Stimulated activated CD8-positive, alpha-beta memory T cell treated with anti-CD3 and anti-CD28 coated beads, Interleukin-15, amount 100 ng/mL, for 24 hours (primary cell): ENCODE data around the gene ADGRL1.
A peak's percentile ranks its signal among the peaks of the same experiment; 100 is the strongest.
"Not testable (repeated sequence)": the region's sequence is repeated elsewhere in the genome, so short reads cannot be mapped to it uniquely, and the experiment has no call there.

Experiments
- DNase-seq: peaks from one replicate; pipeline ENCODE4 v3.0.0-alpha.2; 2020; ENCODE audit warnings: low read depth

The ADGRL1 gene

DNA sequence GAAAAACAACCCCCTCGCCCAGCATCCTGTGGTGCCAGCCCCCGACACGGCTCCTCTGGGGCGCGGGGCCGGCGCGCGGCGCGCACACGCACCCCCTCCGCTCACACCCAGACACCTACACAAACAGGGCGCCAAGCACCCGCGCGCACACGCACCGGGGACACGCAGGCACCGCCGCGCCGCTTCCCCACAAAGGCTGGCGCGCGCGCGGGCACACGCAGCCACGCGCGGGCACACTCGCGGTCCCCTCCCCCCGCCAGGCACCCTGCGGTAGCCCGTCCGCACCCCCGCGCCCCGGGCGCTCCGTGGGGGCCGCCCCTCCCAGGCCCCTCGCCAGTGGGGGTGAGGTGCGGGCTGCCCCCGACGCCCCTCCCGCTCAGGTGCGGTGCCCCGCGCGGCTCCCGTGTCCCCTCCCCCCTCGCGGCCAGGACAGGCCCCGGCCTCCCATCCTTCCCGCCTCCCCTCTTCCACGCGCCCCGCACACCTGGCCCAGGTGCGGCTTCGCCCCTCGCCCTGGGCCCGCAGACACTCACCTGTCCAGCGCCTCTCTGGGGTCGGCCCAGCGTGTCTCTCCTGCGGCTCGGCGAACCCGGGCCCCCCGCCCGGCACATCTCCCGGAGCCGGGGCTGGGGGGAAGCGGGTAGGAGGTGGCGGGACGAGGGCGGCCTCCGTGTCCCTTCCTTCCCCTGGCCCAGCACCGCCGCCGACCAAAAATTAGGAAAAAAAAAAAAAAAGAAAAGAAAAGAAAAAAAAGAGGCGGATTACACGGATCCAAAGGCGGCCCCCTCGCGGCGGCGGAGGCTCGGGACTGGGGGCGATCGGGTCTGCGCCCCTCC is at the start of gene ADGRL1:
Gene ADGRL1 (minus strand): TSS at position 718 of the 836 bp plus-strand sequence. CDS start 22,567 bp downstream, outside the sequence.
- not testable (repeated sequence) for DNase-seq

DNA sequence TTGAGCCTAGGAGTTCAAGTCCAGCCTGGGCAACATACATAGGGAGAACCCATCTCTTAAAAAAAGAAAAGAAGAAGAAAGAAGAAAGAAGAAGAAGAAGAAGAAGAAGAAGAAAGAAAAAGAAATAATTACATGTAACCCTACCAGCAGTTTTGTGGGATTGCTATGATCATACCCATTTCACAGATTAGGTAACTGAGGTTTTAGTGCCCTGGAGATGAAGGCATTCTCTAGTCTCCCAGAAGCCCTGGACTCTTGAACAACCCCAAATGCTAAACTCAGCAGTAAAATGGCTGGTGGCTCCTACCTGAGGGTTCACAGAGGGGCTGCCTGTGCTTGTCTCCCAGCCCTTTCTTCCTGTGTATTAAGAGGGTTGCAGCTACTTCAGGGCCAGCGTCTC is 49.3 kb upstream of the ADGRL1 start:
- not testable (repeated sequence) for DNase-seq

DNA sequence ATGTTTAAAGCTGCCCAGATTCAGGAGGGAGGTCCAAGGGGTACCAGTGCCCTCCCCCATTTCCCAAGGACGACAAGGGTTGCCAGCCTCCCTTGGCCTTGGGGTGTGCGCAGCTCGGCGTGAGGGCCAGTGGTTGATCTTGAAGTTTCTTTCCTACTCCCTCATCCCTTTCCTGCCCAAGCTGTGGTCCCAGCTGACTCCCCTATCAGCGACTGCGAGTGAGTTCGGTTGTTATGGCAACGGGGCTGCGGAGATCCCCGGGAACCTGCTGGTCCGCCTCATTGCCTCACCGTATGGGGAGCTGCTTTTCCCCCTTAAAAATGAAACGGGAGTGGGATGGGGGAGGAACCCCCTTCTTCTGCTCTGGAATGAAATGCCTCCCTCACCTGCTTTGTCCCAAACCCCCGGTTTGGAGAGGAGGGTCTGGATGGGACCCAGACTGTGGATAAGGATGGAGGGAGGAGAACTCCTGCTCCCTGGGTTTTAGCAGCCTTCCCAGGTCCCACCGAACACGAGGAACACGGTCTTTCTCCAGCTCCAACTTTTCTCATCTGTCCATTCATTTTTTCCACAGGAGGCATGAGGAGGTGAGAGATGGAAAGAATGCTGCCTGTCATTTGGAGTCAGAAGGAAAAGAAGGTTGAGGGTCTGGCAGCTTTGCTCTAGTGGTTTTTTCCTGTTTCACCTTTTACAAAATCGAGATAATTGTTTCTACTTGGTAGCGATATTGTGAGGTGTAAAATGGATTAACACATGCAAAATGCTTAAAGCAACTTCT is 48.0 kb upstream of the ADGRL1 start:
- not testable (repeated sequence) for DNase-seq

DNA sequence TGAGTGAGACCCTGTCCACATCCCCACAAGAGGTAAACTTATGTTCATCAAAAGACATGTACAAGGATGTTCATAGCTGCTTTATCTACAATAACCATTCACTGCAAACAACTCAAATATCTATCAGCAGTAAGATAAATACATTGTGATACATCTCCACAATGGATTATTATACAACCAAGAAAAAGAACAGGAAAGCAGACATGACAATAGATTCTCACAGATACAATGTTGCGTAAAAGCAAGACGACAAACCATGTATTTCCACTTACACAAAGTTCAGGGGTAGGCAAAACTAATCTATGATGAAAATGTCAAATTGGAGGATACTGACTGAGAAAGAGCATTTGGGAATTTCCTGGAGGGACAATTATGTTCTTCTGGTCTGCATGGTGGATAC is 46.2 kb upstream of the ADGRL1 start:
- not testable (repeated sequence) for DNase-seq

DNA sequence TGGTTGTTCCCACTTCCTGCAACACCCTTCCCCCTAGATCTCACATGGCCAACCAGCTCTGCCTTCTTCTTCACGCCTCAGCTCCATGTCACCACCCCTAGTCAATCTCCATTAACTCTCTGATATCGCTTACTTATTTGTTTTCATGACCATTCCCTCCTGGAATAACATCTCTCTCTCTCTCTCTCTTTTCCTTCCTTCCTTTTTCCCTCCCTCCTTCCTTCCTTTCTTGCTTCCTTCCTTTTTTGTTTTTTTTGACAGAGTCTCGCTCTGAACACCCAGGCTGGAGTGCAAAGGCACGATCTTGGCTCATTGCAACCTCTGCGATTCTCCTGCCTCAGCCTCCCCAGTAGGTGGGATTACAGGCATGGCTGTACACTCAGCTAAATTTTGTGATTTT is 44.9 kb upstream of the ADGRL1 start:
- DNase-seq, result no peak

DNA sequence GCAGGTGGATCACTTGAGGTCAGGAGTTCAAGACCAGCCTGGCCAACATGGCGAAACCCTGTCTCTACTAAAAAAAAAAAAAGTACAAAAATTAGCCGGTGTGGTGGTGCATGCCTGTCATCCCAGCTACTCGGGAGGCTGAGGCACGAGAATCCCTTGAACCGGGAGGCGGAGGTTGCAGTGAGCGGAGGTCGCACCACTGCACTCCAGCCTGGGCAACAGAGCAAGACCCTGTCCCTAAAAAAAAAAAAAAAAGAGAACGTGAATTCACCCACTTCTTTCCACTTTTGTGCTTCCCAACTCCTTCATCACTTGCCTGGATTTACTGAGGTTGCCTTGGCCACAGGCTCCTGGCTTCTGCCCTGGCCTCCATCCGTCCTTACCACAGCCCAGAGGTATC is 44.3 kb upstream of the ADGRL1 start:
- DNase-seq, result not testable (repeated sequence)

DNA sequence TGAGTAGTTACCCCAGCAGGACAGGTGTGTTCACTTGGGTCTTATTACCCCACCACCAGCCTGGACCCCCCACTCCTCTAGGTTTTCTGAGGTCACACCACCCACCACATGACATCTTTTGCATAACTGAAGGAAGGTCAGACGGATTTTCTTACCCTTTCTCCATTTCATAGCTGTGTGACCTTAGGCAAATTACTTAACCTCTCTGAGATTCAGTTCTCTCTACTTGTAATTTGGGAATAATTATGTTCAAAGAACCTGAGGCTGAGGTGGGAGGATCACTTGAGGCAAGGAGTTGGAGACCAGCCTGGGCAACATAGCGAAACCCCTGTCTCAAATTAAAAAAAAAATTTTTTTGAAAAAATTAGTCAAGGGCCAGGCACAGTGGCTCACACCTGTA is 43.9 kb upstream of the ADGRL1 start:
- not testable (repeated sequence) for DNase-seq

DNA sequence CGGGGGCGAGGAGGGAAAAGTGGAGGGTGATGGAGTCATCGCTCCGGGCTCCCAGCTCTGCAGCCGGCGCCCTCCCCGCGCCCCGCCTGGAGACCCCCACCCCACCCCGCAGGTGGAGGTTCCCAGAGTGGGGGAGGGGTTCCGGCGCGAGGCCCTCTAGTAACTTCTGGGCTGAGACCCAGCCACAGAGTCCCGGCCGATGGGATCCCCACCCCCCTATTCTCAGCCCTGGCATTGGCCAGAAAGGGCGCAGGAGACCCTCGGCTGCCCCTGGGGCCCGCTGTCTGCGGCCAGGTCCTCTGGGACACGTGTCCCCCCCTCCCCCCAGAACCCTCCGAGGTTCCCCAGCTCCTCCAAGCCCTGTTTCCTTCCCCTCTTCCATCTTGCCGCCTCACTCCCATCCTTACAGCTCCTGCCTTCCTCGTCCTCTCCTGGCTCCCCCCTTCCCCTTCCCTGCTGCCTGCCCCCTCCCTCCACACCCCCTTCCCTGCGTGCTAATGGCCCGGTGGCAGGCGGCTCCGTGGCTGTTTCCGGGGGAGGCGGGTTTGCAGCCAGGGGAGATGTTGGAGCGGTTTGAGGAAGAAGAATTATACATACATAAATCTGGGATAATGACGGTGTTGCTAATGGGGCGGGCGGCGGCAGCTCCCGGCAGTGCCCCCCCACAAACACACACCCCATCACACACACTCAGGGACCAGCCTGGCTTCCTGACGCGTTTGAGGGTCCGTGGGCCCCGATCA is 43.2 kb upstream of the ADGRL1 start:
- DNase-seq, result peak; percentile 3

DNA sequence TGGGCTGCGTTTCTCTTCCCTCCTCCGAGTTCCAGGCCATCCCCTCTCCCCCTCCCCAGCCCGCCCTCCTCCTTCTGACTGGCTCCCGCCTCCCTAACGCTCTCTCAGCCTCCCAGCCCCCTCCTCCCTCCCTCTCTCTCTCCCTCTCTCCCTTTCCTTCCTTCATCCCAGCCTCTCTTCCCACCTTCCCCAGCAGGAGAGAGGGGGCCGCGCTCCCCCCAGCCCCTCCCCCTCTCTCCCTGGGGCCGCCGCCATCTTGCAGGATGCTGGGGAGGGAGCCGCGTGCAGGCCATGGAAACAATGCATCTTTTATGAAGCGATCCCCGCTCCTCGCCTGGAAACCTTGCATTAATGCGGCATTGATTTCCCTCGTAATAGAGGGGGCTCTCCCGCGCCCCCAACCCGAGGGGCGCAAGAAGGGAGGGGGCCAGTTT is 42.6 kb upstream of the ADGRL1 start:
- DNase-seq, result peak; percentile 21

DNA sequence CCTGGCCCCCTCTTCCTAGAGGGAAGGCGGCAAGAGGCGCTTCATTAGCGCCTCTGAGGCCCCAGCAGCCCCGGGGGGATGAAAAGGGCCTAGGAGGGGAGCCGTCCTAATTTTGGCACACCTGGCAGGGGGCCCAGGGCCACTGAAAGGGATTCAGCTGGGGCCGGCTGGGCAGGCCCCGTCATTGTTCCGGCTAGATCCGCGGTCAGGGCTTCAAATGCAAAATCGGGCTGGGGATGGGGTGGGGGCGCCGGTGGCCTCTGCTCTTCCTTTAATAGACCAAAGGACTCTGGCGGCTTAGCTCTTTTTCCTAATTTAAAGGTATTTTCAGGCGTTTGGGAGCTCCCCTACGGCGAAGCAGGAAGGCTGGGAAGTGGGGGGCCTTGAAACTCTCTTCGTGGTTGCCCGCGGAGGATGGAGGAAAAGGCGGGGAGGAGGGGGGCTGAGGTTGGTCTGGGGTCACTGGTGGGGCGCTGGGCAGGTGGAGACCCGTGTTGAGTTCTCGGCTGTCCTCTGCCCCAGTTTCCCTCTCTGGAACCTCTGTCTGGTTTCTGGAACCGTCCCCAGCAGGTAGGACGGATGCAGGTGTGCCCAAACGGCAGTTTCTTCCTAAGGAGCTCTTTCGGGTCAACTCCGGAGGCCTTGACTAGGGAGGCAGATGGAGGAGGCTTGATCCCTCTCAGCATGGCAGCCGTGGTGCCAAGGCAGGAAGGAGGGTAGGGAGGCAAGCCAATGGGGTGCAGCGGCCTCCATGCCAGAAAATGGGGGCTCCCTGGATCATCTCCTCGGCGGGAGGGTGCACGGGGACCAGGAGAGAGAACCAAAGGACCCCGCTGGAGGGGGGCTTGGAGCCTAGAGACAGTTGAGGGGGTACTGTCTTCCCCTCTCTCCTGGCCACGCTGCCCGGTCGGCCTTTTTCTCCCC is 41.8 kb upstream of the ADGRL1 start:
- not testable (repeated sequence) for DNase-seq

DNA sequence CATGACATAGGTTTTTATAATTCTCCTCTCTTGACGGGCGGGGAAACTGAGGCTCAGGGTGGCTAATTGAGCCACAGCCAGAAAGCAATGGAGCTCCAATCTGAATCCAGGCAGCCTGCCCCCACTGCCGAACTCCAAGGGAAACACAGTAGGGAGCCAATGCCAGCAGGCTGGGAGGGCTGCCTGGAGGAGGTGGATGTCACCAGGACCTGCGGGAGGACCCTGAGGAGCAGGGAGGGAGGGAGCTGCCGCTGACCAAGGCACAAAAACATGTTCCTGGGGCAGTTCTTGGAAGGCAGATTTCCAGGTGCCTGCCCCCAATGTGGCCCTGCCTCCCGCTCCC is 41.2 kb upstream of the ADGRL1 start:
- DNase-seq, result not testable (repeated sequence)

DNA sequence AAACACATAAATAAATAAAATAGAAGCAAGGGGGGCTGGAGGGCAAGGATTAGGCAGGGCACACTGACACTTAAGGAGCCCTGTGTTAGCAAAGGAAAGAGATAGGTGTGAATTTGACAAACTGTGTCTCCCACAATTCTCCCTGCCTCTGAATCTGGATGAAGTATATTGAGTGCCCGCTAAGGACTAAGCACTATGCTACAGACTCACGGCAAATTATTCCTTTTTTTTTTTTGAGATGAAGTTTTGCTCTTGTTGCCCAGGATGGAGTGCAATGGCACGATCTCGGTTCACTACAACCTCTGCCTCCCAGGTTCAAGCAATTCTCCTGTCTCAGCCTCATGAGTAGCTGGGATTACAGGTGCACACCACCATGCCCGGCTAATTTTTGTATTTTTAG is 38.4 kb upstream of the ADGRL1 start:
- DNase-seq, result not testable (repeated sequence)

DNA sequence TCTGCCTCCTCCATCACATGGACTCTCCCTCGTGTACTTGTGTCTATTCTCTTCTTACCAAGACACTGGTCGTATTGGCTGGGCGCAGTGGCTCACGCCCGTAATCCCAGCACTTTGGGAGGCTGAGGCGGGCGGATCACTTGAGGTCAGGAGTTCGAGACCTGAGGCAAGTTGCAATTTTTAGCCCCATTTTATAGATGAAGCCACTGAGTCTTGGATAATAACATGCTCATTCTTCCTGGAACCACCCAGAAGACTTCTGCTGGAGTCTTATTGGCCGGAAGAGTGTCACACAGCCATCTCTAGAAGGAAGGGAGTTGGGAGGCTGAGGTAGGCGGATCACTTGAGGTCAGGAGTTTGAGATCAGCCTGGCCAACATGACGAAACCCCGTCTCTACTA is 37.7 kb upstream of the ADGRL1 start:
- not testable (repeated sequence) for DNase-seq

DNA sequence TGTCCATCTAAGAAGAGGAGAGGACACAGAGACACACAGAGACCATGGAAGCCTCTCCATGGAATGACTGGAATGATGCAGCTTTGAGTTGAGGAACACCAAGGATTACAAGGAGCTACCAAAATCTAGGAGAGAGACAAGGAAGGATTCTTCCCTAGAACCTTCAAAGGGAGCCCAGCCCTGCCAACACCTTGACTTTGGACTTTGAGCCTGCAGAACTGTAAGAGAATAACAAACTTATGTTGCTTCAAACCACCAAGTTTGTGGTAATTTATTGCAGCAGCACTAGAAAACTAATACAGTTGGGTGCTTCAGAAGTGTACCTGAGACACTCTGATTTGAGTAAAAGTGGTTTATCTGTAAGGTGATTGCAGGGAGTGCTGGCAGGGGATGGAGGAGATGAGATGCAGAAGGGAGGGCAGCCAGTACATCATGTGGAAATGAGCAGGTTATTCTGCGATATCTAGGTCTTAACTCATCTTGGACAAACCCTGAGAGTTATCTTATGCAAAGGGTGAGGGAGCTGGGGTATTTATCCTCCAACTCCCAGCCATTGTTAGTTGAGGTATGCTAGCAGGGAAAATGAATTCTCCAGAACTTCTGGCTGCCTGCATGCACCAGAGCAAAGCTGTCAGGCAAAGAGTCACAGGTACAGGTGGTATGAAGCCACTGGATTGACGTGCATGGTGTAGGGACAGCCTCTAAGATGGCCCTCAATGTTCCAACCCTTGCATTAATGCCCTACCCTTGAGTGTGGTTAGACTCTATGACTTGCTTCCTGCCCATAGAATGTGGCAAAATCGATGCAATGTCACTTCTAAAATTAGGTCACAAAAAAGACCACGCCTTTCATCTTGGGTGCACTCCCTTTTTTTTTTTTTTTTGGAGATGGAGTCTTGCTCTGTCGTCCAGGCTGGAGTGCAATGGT is 31.3 kb upstream of the ADGRL1 start:
- no peak for DNase-seq

DNA sequence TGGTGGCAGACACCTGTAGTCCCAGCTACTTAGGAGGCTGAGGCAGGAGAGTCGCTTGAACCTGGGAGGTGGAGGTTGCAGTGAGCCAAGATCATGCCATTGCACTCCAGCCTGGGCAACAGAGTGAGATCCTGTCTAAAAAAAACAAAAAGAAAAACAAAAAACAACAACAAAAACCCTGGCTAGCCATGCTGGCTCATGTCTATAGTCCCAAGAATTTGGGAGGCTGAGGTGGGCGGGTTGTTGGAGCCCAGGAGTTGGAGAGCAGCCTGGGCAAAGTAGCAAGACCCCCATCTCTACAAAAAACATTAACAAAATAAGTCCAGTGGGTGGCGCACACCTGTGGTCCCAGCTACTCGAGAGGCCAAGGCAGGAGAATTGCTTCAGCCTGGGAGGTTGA is 27.0 kb upstream of the ADGRL1 start:
- DNase-seq, result not testable (repeated sequence)

DNA sequence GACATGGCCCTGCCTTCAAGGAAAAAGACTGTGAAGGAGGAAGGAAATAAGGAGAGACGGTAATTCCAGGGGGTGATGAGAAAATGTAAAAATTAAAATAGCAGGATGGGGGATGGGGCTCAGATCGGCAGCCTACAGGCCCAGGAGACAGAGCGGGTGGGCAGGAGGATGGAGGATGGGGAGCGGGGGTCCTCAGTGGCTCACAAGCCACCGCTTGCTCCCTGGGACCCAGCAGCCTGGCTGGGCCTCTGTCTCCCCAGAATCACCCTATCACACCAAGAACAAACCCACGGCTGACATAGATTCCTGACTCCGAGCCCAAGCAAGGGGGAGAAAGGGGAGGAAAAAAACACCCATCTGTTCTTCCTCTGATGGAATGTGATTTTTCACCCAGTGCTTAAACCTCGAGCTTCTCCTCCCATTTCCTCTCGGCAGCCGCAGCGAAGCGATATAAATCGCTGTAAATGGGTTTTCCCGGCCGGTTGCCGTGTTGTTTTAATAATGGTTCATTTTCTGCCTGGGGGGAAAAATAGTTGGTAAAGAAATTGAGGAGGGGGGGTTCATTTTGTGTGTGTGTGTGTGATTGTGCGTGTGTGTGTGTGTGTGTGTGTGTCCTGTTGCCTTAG is 22.6 kb upstream of the ADGRL1 start:
- DNase-seq, result not testable (repeated sequence)

DNA sequence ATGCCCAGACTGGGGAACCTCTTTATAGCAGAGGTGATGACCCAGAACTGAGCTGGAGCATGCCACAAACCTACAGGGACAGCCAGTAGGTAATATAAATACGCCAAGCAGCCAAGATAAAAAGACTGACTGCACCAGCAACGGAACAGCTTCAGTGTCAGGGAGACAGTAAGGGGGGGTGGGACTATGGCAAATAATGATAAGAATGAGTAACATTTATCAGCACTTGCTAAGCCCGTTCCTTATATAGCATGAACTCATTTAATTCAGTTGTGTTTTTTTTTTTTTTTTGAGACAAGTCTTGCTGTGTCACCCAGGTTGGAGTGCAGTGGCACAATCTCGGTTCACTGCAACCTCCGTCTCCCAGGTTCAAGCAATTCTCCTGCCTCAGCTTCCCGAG is 20.5 kb upstream of the ADGRL1 start:
- DNase-seq, result not testable (repeated sequence)

DNA sequence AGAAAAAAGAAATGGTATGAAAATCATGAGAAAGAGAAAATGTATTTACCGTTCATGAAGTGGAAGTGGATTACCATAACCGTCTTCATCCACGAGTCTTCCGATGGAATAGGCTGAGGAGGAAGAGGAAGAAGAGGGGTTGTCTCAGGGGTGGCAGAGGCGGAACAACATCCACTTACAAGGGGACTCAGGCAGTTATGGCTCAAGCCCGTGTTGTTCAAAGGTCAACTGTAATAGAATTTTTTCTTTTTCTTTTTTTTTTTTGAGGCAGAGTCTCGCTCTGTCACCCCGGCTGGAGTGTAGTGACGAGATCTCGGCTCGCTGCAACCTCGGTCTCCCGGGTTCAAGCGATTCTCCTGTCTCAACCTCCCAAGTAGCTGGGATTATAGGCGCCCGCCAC is 16.9 kb upstream of the ADGRL1 start:
- DNase-seq, result no peak

DNA sequence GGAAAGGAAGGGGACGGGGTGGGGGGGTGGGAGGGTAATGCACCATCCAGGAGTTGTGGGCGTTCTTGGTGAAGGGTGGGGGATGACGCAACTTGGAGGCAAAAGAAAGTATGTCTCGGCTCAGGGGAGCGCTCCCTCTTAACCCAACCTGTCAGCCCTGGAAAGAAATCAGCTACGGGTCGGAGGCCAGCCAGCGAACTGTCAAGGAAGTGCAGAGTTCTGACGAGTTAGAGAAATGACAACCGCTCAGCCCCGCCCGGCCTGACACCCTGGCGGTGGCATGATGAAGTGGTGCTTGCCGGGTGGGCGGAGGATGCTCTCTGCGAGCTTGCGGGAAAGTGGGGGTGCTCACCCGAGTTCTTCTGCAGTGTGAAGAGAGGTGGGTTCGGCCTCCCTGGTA is 15.4 kb upstream of the ADGRL1 start:
- peak; percentile 42 for DNase-seq
